Liver (tissue), 9 donors: ENCODE measurements around the gene CCDC61. TPM values are rescaled to one million over a fixed set of nuclear protein-coding genes. Genes with fewer than 3 reads are reported as not detected.

Source experiments
- DNase-seq: peaks from one replicate; pipeline ENCODE4 v3.0.0-alpha.2; 2017; ENCODE audit warnings: low spot score
- H3K27ac ChIP-seq, 2 donors: one replicate each; pipeline ENCODE4 v1.7.0; 2013; ENCODE audit warnings: inconsistent platforms in 2 of 2, low read length in 2 of 2, control low read depth in 1 of 2, low read depth in 1 of 2, mild to moderate bottlenecking in 1 of 2
- H3K27me3 ChIP-seq, 4 donors: one replicate each; pipeline versions ENCODE4 v1.6.1 to v1.7.0; 2013; ENCODE audit warnings: low read length in 3 of 4, inconsistent platforms in 1 of 4, mild to moderate bottlenecking in 1 of 4, moderate library complexity in 1 of 4; ENCODE audit not compliant: control insufficient read depth in 4 of 4, insufficient read depth in 4 of 4
- H3K36me3 ChIP-seq, 4 donors: one replicate each; pipeline versions ENCODE4 v1.6.1 to v1.7.0; 2013; ENCODE audit warnings: low read length in 3 of 4, mild to moderate bottlenecking in 3 of 4, low read depth in 1 of 4, moderate library complexity in 1 of 4; ENCODE audit not compliant: control insufficient read depth in 4 of 4, insufficient read depth in 3 of 4
- H3K4me1 ChIP-seq, 4 donors: one replicate each; pipeline versions ENCODE4 v1.6.1 to v1.7.0; 2013; ENCODE audit warnings: low read length in 3 of 4, mild to moderate bottlenecking in 3 of 4, moderate library complexity in 1 of 4; ENCODE audit not compliant: control insufficient read depth in 4 of 4, insufficient read depth in 4 of 4
- H3K4me3 ChIP-seq, 3 donors: one replicate each; pipeline versions ENCODE4 v1.6.1 to v1.7.0; 2013; ENCODE audit warnings: low read length in 3 of 3, control low read depth in 1 of 3, low read depth in 1 of 3, mild to moderate bottlenecking in 1 of 3
- H3K9ac ChIP-seq, 2 donors: one replicate each; pipeline ENCODE4 v1.7.0; 2013; ENCODE audit warnings: low read length in 2 of 2, mild to moderate bottlenecking in 2 of 2, moderate library complexity in 2 of 2, control low read depth in 1 of 2, low read depth in 1 of 2
- H3K9me3 ChIP-seq, 4 donors: one replicate each; pipeline versions ENCODE4 v1.6.1 to v1.7.0; 2013; ENCODE audit warnings: low read length in 3 of 4; ENCODE audit not compliant: control insufficient read depth in 4 of 4
- ATF3 ChIP-seq: IDR thresholded peaks from 2 replicates; pipeline ENCODE4 v1.6.1; 2016; ENCODE audit warnings: antibody characterized with exemption
- CTCF ChIP-seq: fragments of 150-350 bp; IDR thresholded peaks from 2 replicates; pipeline ENCODE4 v1.5.1; 2017; ENCODE audit warnings: improper control_type of control experiment, low read depth, low read length; ENCODE audit not compliant: missing input control
- EGR1 ChIP-seq, 2 donors: IDR thresholded peaks; 2 replicates each; pipeline ENCODE4 v1.6.1; 2016 to 2018; ENCODE audit warnings: antibody characterized with exemption in 2 of 2, low read depth in 2 of 2
- FOXA1 ChIP-seq: IDR thresholded peaks from 2 replicates; pipeline ENCODE4 v1.6.1; 2016; ENCODE audit warnings: antibody characterized with exemption
- FOXA2 ChIP-seq: IDR thresholded peaks from 2 replicates; pipeline ENCODE4 v1.6.1; 2016; ENCODE audit warnings: antibody characterized with exemption
- GABPA ChIP-seq, 2 donors: IDR thresholded peaks in 1 of 2; conservative IDR thresholded peaks in 1 of 2; 2 replicates each; pipeline ENCODE4 v1.6.1; 2016; ENCODE audit warnings: antibody characterized with exemption in 2 of 2, mild to moderate bottlenecking in 1 of 2, moderate library complexity in 1 of 2
- HNF4A ChIP-seq, 2 donors: conservative IDR thresholded peaks; 2 replicates each; pipeline ENCODE4 v1.6.1; 2016; ENCODE audit warnings: antibody characterized with exemption in 2 of 2, mild to moderate bottlenecking in 2 of 2
- HNF4G ChIP-seq: IDR thresholded peaks from 2 replicates; pipeline ENCODE4 v1.6.1; 2016; ENCODE audit warnings: antibody characterized with exemption
- JUND ChIP-seq, 2 donors: IDR thresholded peaks; 2 replicates each; pipeline ENCODE4 v1.6.1; 2016; ENCODE audit warnings: antibody characterized with exemption in 2 of 2
- NR2F2 ChIP-seq: IDR thresholded peaks from 2 replicates; pipeline ENCODE4 v1.6.1; 2016; ENCODE audit warnings: antibody characterized with exemption
- RAD21 ChIP-seq, 2 donors: IDR thresholded peaks; 2 replicates each; pipeline ENCODE4 v1.6.1; 2016; ENCODE audit warnings: antibody characterized with exemption in 2 of 2, mild to moderate bottlenecking in 2 of 2
- RXRA ChIP-seq, 2 donors: IDR thresholded peaks; 2 replicates each; pipeline ENCODE4 v1.6.1; 2017 to 2018; ENCODE audit warnings: antibody characterized with exemption in 2 of 2, mild to moderate bottlenecking in 1 of 2
- SP1 ChIP-seq: IDR thresholded peaks from 2 replicates; pipeline ENCODE4 v1.6.1; 2018; ENCODE audit warnings: antibody characterized with exemption, mild to moderate bottlenecking
- TAF1 ChIP-seq: conservative IDR thresholded peaks from 2 replicates; pipeline ENCODE4 v1.6.1; 2016; ENCODE audit warnings: antibody characterized with exemption, mild to moderate bottlenecking
- YY1 ChIP-seq: IDR thresholded peaks from 2 replicates; pipeline ENCODE4 v1.6.1; 2016; ENCODE audit warnings: antibody characterized with exemption, mild to moderate bottlenecking
- ZBTB33 ChIP-seq: IDR thresholded peaks from 2 replicates; pipeline ENCODE4 v1.6.1; 2016; ENCODE audit warnings: antibody characterized with exemption
- WGBS: extraction: QIAGEN DNeasy Blood & Tissue Kit; methylation state at CpG from one replicate; pipeline ENCODE4 v1.1.7; 2013; 5-methylcytosine and 5-hydroxymethylcytosine counted together
- polyA plus RNA-seq, 2 donors: library from polyadenylated mRNA; stranded (reverse) in 1 of 2; unstranded in 1 of 2; fragments of 200-250 nt in 1 of 2; fragments of >200 nt in 1 of 2; fragmentation: Nextera tagmentation in 1 of 2; extraction: Ambion mirVana in 1 of 2; gene quantifications; one replicate each; pipeline versions ENCODE4 v1.2.1 to v1.2.3, GENCODE V29; 2013 to 2015
- total RNA-seq, 2 donors: library from RNA; depleted of rRNA; stranded (reverse); fragments of >200 nt; gene quantifications; one replicate each; pipeline ENCODE4 v1.2.3, GENCODE V29; 2014
- TF ChIP-seq, protein P1 (sequence below): IDR thresholded peaks from 2 replicates; pipeline ENCODE4 v1.6.1; 2016; ENCODE audit warnings: antibody characterized with exemption, mild to moderate bottlenecking
- donor health status: healthy.
- donor health status: healthy.
- donor health status: healthy.
- donor health status: healthy.
- donor health status: healthy.

CCDC61 gene
- total and polyA plus RNA-seq, 4 donors = 1.7 to 6.3 (median 2.9) TPM

GRCh38 chr19:45994456-45994997 lies 740 bp upstream of the CCDC61 start (continued):
- TF ChIP-seq GABPA (IDR thresholded peaks at IDR 0.05 in 1 of 2, conservative IDR thresholded peaks at IDR 0.05 in 1 of 2) (no peak), SP1 (no peak)

DNA sequence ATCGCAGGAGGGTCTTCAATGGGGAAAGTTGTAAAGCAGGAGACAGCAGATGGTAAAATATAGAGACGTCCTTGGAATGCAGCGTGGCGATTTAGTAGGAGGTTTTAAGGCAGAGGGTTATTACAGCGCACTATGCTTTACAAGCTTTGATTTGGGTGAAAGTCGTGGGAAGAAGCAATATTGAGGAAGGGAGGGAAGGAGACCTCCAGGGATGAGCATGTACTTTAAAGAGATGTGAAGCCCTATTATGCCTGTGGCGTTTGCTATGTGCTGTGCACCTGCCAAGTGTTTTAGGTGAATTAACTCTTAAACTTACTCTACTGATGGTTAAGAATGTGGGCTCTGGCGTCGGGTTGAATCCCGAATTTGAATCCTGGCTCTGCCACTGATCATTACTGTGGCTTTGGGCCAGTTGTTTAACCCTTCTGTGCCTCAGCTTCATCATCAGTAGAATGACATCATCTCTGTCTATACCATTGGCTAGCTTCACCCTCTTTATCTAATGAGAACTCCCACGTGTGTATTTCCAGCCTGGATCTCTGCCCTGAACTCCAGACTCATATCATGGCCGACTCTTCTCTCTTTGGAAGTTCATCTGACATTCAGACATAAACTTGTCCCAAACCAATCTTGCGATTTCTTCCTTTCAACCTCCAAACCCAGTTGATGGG lies 583 bp downstream of the CCDC61 start:
- H3K36me3 ChIP-seq = no peaks in the 10 kb centered on the region
- peak overlapping the region; percentile 54 to 95 (median 70) for H3K4me3 ChIP-seq
- peak overlapping the region; percentile 61 to 88 for H3K9ac ChIP-seq
- TF ChIP-seq, protein P1, sequence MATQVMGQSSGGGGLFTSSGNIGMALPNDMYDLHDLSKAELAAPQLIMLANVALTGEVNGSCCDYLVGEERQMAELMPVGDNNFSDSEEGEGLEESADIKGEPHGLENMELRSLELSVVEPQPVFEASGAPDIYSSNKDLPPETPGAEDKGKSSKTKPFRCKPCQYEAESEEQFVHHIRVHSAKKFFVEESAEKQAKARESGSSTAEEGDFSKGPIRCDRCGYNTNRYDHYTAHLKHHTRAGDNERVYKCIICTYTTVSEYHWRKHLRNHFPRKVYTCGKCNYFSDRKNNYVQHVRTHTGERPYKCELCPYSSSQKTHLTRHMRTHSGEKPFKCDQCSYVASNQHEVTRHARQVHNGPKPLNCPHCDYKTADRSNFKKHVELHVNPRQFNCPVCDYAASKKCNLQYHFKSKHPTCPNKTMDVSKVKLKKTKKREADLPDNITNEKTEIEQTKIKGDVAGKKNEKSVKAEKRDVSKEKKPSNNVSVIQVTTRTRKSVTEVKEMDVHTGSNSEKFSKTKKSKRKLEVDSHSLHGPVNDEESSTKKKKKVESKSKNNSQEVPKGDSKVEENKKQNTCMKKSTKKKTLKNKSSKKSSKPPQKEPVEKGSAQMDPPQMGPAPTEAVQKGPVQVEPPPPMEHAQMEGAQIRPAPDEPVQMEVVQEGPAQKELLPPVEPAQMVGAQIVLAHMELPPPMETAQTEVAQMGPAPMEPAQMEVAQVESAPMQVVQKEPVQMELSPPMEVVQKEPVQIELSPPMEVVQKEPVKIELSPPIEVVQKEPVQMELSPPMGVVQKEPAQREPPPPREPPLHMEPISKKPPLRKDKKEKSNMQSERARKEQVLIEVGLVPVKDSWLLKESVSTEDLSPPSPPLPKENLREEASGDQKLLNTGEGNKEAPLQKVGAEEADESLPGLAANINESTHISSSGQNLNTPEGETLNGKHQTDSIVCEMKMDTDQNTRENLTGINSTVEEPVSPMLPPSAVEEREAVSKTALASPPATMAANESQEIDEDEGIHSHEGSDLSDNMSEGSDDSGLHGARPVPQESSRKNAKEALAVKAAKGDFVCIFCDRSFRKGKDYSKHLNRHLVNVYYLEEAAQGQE = no peak
- TF ChIP-seq GABPA (IDR thresholded peaks at IDR 0.05 in 1 of 2, conservative IDR thresholded peaks at IDR 0.05 in 1 of 2) (no peak), JUND (IDR thresholded peaks at IDR 0.05) (no peak), EGR1 (IDR thresholded peaks at IDR 0.05; ENCODE audit: low read depth in 2 of 2) (no peak), HNF4A (conservative IDR thresholded peaks at IDR 0.05) (no peak), FOXA2 (no peak), NR2F2 (no peak), SP1 (no peak), ATF3 (no peak), TAF1 (no peak), RAD21 (IDR thresholded peaks at IDR 0.05) (no peak), FOXA1 (no peak), HNF4G (no peak), RXRA (IDR thresholded peaks at IDR 0.05) (no peak), CTCF (no peak)
- DNase-seq = no peak
- WGBS = 11% methylated on average over 13 of the region's 13 CpGs
- H3K9me3 ChIP-seq = no peaks in the 10 kb centered on the region
- peaks cover 0 to 17% (median 8%) of the 10 kb centered on the region in 4 donors for H3K4me1 ChIP-seq
- peak overlapping the region; percentile 41 to 69 for H3K27ac ChIP-seq
- H3K27me3 ChIP-seq = no peaks in the 10 kb centered on the region

GRCh38 chr19:45996933-45997332 lies 1.7 kb downstream of the CCDC61 start:
- no peak overlapping the region for H3K4me3 ChIP-seq
- peaks cover 0 to 17% (median 8%) of the 10 kb centered on the region in 4 donors for H3K4me1 ChIP-seq
- no peaks in the 10 kb centered on the region for H3K9me3 ChIP-seq
- H3K27me3 ChIP-seq = no peaks in the 10 kb centered on the region
- WGBS = 89% methylated on average over 8 of the region's 8 CpGs
- no peak for DNase-seq
- H3K27ac ChIP-seq = no peak overlapping the region
- TF ChIP-seq TAF1 (no peak), SP1 (no peak), YY1 (no peak), RAD21 (IDR thresholded peaks at IDR 0.05) (no peak), ZBTB33 (no peak), GABPA (IDR thresholded peaks at IDR 0.05 in 1 of 2, conservative IDR thresholded peaks at IDR 0.05 in 1 of 2) (no peak)
- no peaks in the 10 kb centered on the region for H3K36me3 ChIP-seq
- H3K9ac ChIP-seq = no peak overlapping the region
